GM21390 (cell line): ENCODE measurements around the gene NR2C2AP.
"Not testable (repeated sequence)": the region's sequence is repeated elsewhere in the genome, so short reads cannot be mapped to it uniquely, and the experiment has no call there.

Experiments
- ATAC-seq: cut with Tn5 transposase; IDR thresholded peaks from one replicate; pipeline ENCODE4 v1.9.1; 2021; ENCODE audit not compliant: unreplicated experiment

The NR2C2AP gene, protein sequence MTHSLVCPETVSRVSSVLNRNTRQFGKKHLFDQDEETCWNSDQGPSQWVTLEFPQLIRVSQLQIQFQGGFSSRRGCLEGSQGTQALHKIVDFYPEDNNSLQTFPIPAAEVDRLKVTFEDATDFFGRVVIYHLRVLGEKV

DNA sequence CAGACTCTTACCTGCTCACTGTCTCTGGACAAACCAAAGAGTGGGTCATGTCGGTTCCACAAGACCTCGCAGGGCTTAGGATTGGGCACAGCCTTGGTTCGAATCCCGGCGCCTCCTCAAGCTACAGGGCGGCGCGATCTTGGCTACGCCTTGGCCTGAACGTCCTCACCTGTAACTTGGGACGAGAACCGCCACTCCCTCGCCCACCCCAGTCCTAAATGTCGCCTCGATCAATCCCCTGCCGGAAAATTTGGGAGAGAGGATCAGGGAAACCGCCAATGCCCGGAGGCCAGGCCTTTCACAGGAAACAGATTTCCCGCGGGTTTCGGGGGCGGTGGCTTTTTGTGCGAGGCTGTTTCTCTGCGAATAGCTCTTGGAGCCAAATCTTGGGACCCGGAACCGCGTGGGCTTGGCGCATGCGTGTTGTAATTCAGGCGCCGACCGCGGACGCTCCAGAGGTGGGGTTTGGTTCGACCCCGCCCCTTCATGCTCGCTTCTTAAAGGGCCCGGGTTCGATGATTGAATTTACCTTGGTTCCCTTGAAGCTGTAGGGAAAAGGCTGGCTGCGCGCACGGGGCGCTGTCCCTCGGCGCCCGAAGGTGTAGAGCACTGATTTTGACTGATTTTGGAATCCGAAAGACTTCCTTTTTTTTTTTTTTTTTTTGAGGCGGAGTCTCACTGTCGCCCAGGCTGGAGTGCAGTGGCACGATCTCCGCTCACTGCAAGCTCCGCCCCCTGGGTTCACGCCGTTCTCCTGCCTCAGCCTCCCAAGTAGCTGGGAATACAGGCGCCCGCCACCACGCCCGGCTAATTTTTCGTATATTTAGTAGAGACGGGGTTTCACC, at the start of gene NR2C2AP:
NR2C2AP (minus strand) TSS at position 403 of the 845 bp plus-strand sequence; CDS start at position 49, 354 bp downstream.
- ATAC-seq: peak; percentile 69

DNA sequence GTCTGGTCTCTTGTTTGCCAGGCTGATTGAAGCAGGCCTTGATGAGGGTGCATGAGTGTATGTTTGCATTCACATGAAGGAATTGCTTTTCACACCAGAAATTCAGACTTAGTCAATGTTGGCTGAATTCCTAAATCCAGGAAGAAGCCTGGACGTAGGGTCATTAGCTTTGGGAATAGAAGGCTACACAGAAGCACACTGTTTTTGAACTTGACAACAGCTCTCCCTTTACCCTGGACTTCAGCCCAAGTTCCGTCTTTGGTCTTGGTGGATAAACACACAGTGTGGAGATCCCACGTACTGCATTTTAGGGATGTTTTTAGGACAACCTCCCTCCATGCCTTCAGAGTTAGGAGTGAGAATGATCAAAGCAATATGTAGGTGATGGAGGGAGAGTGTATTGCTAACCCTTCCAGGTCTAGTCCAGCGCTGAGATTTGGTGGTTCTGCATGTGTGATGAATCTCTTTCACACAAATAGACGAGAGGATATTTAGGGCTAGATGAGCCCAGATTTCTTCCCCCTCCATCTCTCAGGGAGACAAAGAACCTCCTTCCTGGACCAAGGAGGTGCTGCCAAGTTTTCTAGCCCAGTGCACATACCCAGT, 47.1 kb upstream of the NR2C2AP start:
- no peak for ATAC-seq

DNA sequence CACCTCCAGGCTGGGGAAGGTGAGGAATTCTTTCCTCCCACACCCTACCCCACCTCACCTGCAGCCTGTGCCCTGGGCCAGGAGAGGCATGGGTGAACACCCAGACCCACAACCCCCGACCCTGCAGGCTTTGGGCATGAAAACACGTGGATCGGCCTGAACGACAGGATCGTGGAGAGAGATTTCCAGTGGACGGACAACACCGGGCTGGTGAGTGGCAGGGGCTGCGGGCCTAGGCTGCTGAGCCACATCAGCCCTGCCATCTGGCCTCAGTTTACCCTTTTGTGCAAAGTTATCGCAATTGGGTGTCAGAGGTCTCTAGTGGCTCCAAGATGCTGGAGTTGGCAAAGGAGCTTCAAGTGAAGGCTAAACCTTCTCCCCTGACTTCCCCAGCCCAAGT, 37.3 kb upstream of the NR2C2AP start:
- ATAC-seq: no peak

DNA sequence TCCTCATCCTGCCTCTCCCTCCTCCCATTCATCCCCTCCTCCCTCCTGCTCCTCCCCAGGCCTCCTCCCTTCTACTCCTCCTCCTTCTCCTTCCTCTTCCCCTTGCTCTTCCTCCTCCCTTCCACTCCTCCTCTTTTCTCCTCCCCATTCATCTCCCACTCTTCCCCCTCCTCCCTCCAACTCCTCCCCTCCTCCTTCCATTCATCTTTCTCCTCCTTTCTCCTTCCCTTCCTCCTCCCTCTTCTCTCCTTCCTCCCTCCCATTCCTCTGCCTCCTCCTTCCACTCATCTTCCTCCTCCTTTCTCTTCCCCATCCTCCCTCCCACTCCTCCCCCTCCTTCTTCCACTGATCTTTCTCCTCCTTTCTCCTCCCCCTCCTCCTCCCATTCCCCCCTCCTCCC, 36.5 kb upstream of the NR2C2AP start:
- no peak for ATAC-seq

DNA sequence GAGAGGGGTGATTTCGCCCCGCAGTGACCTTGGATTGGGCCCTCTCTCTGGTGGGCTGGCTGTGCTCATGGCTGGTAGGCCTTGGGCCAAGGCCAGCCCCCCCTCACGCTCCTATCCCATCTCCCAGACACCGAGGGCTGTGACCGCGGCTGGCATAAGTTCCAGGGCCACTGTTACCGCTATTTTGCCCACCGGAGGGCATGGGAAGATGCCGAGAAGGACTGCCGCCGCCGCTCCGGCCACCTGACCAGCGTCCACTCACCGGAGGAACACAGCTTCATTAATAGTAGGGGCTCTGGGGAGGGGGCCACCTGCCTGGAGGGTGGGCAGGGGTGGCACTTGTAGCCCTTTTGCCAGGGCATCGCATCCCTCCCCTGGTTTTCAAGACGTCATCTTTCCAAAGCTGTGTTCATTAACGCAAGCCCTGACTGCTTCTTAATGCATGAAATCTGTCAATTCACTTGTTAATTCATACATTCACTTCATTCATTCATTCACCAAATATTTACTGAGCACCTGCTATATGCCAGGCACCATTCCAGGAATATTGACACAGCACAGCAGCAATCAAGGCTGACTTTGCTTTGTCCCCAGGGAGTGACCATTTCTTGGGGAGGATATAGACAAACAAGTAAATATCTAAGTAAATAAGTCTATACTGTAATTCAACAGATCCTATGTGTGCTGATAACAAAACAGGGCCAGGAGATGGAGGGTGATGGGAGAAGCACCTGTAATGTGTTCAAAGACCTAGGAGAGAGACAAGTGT, 35.1 kb upstream of the NR2C2AP start:
- ATAC-seq: no peak

DNA sequence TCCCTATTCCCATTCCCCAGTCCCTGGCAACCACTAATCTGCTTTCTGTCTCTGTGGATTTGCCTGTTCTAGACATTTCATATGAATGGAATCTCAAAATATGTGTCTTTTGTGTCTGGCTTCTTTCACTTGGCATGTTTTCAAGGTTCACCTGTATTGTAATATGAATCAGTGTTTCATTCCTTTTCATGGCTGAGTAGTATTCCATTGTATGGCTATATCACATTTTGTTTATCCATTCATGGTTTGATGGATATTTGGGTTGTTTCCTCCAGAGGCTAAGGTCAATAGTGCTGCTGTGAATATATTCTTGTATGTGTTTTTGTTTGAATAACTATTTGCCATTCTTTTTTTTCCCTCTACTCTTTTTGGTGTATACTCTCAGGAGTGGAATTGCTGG, 33.0 kb upstream of the NR2C2AP start:
- ATAC-seq: no peak

DNA sequence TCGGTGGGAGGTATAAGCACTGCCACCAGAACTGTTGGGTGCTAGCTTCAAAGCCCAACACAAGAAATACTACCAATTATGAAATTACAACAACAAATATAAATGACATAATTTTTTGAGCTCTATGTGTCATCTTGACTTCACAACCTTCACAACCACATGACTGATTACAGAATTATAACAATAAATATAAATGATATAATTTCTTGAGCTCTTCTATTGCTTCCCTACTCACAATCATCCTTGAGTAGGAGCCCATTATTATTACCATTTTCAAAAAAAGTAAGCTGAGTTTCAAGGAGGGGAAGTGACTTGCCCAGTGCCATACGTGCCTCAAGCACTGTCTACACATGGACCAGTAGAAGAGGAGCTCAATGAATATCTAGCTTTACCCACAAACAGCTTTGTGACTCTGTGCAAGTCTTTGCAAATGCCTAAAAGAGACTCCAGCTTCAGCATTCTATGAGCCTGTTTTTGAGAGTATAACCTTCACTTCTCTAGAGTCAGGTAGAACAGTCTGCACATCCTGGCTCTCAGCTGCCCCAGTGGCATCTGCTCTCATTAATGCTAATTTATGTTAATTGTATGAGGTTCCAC, 31.1 kb upstream of the NR2C2AP start:
- ATAC-seq: no peak

DNA sequence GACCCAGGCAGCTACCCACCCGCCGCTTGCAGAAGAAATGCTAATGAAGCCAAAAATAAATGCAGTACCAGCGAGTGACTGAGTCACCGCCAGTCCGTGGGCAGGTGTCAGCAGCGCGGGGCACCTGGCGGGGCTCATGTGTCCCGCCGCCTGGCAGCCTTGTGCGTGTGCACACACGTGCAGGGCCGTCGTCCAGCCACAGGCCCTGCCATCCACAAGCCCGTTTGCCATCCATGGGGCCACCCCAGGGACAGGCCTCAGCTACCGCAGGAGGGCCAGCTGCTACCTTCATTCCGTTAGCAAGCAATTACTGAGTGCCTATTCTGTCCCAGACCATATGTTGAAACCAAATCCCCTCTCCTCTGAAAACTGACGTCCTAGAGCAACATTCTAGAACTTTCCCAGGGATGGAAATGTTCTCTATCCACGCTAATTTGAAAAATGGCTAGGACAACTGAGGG, 29.1 kb upstream of the NR2C2AP start:
- no peak for ATAC-seq

DNA sequence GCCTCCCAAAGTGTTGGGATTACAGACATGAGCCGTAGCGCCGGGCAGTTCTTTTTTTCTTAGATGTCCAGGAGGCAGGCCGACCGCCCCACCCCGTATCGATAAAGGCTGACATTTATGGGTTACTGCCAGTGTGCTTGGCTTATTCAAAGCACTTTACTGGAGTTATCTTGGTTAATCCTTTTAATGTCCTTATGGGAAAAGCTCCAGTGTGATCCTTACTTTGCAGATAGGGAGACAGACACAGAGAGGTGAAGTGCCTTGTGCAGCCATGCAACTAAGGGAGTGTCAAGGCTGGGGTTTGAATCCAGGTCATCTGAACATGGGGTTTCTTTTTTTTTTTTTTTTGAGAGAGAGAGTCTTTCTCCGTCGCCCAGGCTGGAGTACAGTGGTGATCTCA, 27.8 kb upstream of the NR2C2AP start:
- ATAC-seq: no peak

DNA sequence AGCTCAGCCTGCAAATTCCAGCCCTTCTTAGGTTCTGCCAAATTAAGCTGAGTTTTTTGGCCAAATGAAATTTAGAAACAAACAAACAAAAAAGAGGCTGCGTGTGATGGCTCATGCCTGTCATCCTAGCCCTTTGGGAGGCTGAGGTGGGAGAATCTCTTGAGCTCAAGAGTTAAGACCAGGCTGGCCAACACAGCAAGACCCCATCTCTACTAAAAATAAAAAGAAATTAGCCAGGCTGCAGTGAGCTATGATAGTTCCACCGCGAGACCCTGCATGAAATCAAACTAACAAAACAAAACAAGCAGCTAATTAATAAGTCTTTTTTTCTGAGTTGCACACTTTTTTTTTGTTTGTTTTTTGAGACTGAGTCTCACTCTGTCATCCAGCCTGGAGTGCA, 26.5 kb upstream of the NR2C2AP start:
- no peak for ATAC-seq

DNA sequence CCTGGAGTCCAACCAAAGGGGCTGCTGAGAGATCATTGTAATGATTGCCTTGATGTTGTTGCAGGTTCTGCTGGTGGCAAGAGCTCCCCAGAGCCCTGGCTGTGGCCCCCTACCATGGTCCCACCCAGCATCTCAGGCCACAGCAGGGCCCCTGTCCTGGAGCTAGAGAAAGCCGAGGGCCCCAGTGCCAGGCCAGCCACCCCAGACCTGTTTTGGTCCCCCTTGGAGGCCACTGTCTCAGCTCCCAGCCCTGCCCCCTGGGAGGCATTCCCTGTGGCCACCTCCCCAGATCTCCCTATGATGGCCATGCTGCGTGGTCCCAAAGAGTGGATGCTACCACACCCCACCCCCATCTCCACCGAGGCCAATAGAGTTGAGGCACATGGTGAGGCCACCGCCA, 24.0 kb upstream of the NR2C2AP start:
- ATAC-seq: no peak

DNA sequence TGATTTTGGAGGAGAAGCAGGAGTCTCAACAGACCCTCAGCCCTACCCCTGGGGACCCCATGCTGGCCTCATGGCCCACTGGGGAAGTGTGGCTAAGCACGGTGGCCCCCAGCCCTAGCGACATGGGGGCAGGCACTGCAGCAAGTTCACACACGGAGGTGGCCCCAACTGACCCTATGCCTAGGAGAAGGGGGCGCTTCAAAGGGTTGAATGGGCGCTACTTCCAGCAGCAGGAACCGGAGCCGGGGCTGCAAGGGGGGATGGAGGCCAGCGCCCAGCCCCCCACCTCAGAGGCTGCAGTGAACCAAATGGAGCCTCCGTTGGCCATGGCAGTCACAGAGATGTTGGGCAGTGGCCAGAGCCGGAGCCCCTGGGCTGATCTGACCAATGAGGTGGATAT, 23.4 kb upstream of the NR2C2AP start:
- ATAC-seq: no peak

DNA sequence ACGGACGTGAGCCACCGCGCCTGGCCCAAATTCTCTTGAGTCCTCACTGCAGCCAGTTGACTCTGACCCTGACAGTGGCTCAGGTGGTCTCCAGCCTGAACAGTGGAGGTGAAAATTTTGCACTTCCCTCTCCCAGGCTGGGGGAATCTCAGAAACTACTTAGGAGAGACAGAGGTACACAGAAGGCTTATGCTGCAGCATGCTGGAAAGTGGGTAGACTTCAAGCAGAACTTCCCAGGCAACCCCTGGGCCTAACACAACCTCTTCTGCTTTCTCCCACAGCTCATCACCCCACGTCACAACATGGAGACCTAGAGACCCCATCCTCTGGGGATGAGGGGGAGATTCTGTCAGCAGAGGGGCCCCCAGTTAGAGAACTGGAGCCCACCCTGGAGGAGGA, 23.0 kb upstream of the NR2C2AP start:
- ATAC-seq: no peak

DNA sequence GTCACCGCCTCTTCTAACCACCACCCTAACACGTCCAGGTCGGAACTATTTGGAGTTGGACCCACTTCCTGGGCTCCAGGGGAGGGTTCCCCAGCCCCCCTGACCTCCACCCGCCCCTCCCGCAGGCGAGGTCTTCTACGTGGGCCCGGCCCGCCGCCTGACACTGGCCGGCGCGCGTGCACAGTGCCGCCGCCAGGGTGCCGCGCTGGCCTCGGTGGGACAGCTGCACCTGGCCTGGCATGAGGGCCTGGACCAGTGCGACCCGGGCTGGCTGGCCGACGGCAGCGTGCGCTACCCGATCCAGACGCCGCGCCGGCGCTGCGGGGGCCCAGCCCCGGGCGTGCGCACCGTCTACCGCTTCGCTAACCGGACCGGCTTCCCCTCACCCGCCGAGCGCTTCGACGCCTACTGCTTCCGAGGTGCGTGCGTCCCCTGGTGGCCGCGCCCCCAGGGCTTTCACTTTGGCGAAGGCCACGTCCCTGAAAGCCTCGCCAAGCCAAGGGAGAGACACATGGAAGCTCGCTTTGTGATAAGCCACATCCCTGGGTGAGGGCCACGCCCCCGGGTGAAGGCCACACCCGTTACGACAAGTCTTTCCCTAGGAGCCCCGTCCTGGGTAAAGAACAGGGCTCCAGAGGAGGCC, 21.8 kb upstream of the NR2C2AP start:
- ATAC-seq: no peak

DNA sequence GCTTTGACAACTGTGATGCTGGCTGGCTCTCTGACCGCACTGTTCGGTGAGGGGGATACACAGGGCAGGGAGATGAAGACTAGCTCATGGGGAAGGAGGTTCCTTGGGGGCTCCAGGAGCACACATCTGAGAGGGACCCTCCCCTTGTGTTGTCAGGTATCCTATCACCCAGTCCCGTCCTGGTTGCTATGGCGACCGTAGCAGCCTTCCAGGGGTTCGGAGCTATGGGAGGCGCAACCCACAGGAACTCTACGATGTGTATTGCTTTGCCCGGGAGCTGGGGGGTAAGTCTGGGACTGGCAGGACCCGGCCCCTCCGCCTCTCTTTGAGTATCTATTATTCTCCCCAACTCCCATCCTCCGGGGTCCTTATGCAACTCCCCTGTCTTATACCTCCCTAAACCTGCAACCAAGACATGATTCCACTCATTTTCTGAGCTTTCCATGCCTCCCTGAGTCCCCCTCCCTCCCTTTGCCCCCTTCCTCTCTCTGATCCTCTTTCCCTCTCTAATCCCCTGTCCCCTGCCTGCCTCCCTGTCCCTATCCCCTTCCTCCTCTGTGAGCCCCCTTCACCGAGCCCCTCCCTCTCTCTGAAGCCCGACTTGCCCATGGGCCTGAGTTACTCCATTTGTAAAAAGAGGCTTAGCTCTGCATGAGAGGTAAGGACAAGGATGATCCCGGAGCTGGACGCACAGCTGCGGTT, 21.1 kb upstream of the NR2C2AP start:
- ATAC-seq: no peak

DNA sequence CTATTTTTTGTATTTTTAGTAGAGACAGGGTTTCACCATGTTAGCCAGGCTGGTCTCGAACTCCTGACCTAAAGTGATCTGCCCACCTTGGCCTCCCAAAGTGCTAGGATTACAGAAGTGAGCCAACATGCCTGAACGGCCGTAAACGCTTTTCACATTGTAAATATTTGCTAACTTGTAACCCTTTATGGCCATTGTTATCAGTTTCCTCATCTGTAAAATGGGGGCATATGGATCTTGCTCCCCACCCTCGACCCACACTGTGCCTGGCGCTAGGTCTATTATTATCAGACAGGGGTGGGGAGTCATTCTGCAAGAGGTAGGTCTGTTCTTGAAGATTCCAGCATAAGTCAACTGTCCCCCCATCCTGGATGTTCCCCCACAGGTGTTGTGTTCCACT, 20.4 kb upstream of the NR2C2AP start:
- no peak for ATAC-seq

DNA sequence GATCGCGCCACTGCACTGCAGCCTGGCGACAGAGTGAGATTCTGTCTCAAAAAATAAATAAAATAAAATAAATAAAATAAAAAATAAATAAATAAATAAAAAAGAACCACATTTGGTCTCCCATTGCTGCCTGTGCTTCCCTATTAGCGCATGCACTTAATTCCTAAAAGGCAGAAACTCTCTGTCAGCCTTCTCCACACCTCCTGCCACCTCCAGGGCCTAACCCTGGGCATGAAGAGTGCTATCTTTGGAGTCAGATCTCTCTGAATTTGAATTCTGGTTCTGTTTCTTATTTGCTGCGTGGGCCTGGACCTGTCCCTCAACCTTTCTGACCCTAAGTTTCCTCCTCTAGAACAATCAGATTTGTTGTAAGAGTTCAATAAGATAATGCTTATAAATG, 19.8 kb upstream of the NR2C2AP start:
- ATAC-seq: no peak

DNA sequence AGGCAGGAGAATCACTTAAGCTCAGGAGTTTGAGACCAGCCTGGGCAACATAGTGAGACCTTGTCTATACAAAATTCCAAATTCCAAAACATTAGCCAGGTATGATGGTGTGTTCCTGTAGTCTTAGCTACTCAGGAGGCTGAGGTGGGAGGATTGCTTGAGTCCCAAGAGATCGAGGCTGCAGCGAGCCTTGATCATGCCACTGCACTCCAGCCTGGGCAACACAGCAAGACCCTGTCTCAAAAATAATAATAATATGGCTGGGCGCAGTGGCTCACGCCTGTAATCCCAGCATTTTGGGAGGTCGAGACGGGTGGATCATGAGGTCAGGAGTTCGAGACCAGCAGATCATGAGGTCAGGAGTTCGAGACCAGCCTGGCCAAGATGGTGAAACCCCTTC, 17.8 kb upstream of the NR2C2AP start:
- ATAC-seq: not testable (repeated sequence)

DNA sequence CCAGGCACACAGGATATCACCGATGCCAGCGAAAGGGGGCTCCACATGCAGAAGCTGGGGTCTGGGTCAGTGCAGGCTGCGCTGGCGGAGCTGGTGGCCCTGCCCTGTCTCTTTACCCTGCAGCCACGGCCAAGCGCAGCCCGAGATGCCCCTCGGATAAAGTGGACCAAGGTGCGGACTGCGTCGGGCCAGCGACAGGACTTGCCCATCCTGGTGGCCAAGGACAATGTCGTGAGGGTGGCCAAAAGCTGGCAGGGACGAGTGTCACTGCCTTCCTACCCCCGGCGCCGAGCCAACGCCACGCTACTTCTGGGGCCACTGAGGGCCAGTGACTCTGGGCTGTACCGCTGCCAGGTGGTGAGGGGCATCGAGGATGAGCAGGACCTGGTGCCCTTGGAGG, 15.7 kb upstream of the NR2C2AP start:
- no peak for ATAC-seq

DNA sequence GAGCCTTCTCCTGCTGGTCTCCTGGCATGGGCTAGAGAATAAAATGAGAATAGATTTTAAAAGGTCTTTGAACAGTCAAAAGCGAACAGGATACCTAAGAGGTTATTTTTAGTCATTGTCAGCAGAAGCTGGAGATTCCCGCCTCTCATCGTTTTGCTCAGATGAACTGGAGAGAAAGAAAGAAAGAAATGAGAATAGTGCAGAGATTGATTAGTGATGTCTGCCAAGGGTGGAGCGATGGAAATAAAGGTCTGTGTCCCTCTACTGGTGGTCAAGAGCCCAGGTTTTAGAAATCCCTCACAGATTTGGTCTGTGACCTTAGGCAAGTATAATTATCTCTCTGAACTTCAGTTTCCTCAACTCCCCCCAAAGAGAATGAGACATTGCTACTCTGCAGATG, 13.9 kb upstream of the NR2C2AP start:
- ATAC-seq: no peak
